ENCODE data around the gene AMN1. TPM values are rescaled to one million over a fixed set of nuclear protein-coding genes. Genes with fewer than 3 reads are reported as not detected.
"Not testable (repeated sequence)": the region's sequence is repeated elsewhere in the genome, so short reads cannot be mapped to it uniquely, and the experiment has no call there.

The AMN1 gene
- polyA plus RNA-seq, 6 donors from 2014 or later = 29.2 to 59.1 (median 37.0) TPM

DNA sequence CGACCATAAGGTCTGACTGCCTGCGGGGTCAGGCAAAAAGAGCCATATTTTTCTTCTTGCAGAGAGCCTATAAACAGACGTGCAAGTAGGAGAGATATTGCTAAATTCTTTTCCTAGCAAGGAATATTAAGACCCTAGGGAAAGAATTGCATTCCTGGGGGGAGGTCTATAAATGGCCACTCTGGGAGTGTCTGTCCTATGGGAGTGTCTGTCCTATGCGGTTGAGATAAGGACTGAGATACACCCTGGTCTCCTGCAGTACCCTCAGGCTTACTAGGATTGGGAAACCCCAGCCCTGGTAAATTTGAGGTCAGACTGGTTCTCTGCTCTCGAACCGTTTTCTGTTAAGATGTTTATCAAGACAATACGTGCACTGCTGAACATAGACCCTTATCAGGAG lies 20.7 kb downstream of the AMN1 start:
- H3K4me3 Mint-ChIP-seq; DNase-seq; H3K27me3 Mint-ChIP-seq; ATAC-seq (ENCODE audit: low read depth in 2 of 2): not testable (repeated sequence)
- Mint-ChIP-seq H3K27ac (peak overlapping the region in 1 of 6 donors; percentile 53), H3K9me3 (peaks cover 0 to 24% (median 17%) of the 10 kb centered on the region in 7 donors), H3K36me3 (peaks cover 18 to 23% of the 10 kb centered on the region in 2 donors), H3K4me1 (peaks cover 21 to 44% (median 35%) of the 10 kb centered on the region in 3 donors)

GRCh38 chr12:31705621-31706020 lies 23.2 kb downstream of the AMN1 start:
- ATAC-seq (ENCODE audit: low read depth in 2 of 2) = no peak

GRCh38 chr12:31702047-31702446 lies 26.8 kb downstream of the AMN1 start:
- ATAC-seq (ENCODE audit: low read depth in 2 of 2) = no peak
- DNase-seq = no peak
- Mint-ChIP-seq H3K27ac (no peak overlapping the region), H3K9me3 (peaks cover 0 to 4% (median 0%) of the 10 kb centered on the region in 7 donors), H3K4me1 (peaks cover 8 to 22% (median 17%) of the 10 kb centered on the region in 3 donors), H3K36me3 (peaks cover 7 to 17% of the 10 kb centered on the region in 2 donors), H3K4me3 (no peak overlapping the region), H3K27me3 (no peaks in the 10 kb centered on the region)

More at GRCh38 chr12:31705621-31706020, 23.2 kb downstream of the AMN1 start:
- peaks cover 18 to 31% of the 10 kb centered on the region in 2 donors for H3K36me3 Mint-ChIP-seq
- H3K27me3 Mint-ChIP-seq = no peaks in the 10 kb centered on the region
- H3K4me3 Mint-ChIP-seq = no peak overlapping the region
- DNase-seq = no peak
- H3K4me1 Mint-ChIP-seq = peaks cover 14 to 31% (median 24%) of the 10 kb centered on the region in 3 donors
- H3K9me3 Mint-ChIP-seq = peaks cover 0 to 22% (median 17%) of the 10 kb centered on the region in 7 donors
- peak overlapping the region in 3 of 6 donors; percentile 54 to 75 (median 60) for H3K27ac Mint-ChIP-seq

DNA sequence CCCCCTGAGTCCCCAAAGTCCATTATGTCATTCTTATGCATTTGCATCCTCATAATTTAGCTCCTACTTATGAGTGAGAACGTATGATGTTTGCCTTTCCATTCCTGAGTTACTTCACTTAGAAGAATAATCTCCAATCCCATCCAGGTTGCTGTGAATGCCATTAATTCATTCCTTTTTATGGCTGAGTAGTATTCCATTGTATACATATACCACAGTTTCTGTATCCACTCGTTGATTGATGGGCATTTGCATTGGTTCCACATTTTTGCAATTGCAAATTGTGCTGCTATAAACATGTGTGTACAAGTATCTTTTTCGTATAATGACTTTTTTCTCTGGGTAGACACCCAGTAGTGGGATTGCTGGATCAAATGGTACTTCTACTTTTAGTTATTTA lies 38.9 kb downstream of the AMN1 start:
- Mint-ChIP-seq H3K4me1 (peaks cover 10 to 32% (median 12%) of the 10 kb centered on the region in 3 donors), H3K36me3 (peaks cover 13 to 20% of the 10 kb centered on the region in 2 donors), H3K9me3 (peaks cover 0 to 27% (median 11%) of the 10 kb centered on the region in 7 donors)
- H3K27ac Mint-ChIP-seq; H3K4me3 Mint-ChIP-seq; ATAC-seq (ENCODE audit: low read depth in 2 of 2); DNase-seq; H3K27me3 Mint-ChIP-seq: not testable (repeated sequence)

DNA sequence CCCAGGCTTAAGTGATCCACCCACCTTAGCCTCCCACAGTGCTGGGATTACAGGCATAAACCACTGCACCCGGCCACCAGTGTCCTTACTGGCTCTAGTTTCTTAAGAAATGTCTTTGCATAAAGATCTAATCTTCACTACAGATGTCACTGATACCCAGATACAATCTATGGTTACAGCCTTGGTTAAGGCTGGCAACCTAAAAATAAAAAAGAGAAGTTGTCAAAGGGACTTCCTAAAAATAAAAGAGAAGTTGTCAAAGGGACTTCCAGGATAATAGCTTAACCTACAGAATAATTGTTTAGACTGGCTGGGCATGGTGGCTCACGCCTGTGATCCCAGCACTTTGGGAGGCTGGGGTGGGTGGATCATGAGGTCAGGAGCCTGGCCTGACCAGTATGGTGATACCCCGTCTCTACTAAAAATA lies 41.7 kb downstream of the AMN1 start:
- Mint-ChIP-seq H3K27me3 (no peaks in the 10 kb centered on the region), H3K36me3 (peaks cover 26 to 29% of the 10 kb centered on the region in 2 donors)

DNA sequence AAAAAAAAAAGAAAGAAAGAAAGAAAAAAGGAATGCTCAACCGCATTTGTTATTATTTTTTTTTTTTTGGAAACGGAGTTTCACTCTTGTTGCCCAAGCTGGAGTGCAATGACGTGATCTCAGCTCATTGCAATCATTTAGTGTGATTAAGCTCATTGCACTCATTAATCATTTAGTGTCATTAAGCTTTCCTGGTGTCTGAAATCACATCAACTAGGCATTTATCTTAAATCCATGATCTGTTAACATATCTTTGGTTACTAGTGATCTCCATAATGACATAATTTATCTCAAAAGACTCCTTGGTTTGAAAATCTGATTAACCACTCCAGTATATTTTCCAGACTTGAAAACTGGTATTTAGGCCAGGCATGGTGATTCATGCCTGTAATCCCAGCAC lies 43.0 kb downstream of the AMN1 start:
- peaks cover 21 to 24% of the 10 kb centered on the region in 2 donors for H3K36me3 Mint-ChIP-seq
- H3K9me3 Mint-ChIP-seq = peaks cover 4 to 42% (median 26%) of the 10 kb centered on the region in 7 donors
- DNase-seq = no peak

More for the DNA sequence above, 41.7 kb downstream of the AMN1 start:
- H3K27ac Mint-ChIP-seq = peak overlapping the region; percentile 91 to 98 (median 96)
- DNase-seq (peak; percentile 78), ATAC-seq (ENCODE audit: low read depth in 2 of 2) (peak; percentile 89 to 91)
- peak overlapping the region; percentile 51 to 93 (median 88) for H3K4me3 Mint-ChIP-seq
- H3K4me1 Mint-ChIP-seq = peaks cover 13 to 37% (median 16%) of the 10 kb centered on the region in 3 donors
- H3K9me3 Mint-ChIP-seq = peaks cover 3 to 45% (median 25%) of the 10 kb centered on the region in 7 donors

GRCh38 chr12:31682136-31682962 lies 46.5 kb downstream of the AMN1 start:
- H3K9me3 Mint-ChIP-seq = peaks cover 3 to 30% (median 17%) of the 10 kb centered on the region in 7 donors
- H3K27me3 Mint-ChIP-seq = no peaks in the 10 kb centered on the region
- peak; percentile 67 for DNase-seq
- peak overlapping the region in 6 of 8 donors; percentile 18 to 83 (median 70) for H3K4me3 Mint-ChIP-seq
- peaks cover 13 to 31% (median 14%) of the 10 kb centered on the region in 3 donors for H3K4me1 Mint-ChIP-seq
- ATAC-seq (ENCODE audit: low read depth in 2 of 2) = peak; percentile 58 to 74
- peaks cover 17 to 18% of the 10 kb centered on the region in 2 donors for H3K36me3 Mint-ChIP-seq
- peak overlapping the region; percentile 86 to 97 (median 94) for H3K27ac Mint-ChIP-seq

More for the DNA sequence above, 43.0 kb downstream of the AMN1 start:
- peak overlapping the region in 4 of 6 donors; percentile 12 to 91 (median 64) for H3K27ac Mint-ChIP-seq
- no peak overlapping the region for H3K4me3 Mint-ChIP-seq
- no peak for ATAC-seq (ENCODE audit: low read depth in 2 of 2)
- no peaks in the 10 kb centered on the region for H3K27me3 Mint-ChIP-seq
- H3K4me1 Mint-ChIP-seq = peaks cover 15 to 43% (median 18%) of the 10 kb centered on the region in 3 donors

- Mint-ChIP-seq H3K9me3 (peaks cover 0 to 16% (median 9%) of the 10 kb centered on the region in 7 donors), H3K4me1 (peaks cover 0 to 12% (median 0%) of the 10 kb centered on the region in 3 donors), H3K27ac (peak overlapping the region in 1 of 6 donors; percentile 51), H3K27me3 (no peaks in the 10 kb centered on the region), H3K4me3 (no peak overlapping the region), H3K36me3 (peaks cover 16 to 47% of the 10 kb centered on the region in 2 donors)
- no peak for ATAC-seq (ENCODE audit: low read depth in 2 of 2)
- no peak for DNase-seq
These were observed 56.3 kb downstream of the AMN1 start for GRCh38 chr12:31672521-31672920.

DNA sequence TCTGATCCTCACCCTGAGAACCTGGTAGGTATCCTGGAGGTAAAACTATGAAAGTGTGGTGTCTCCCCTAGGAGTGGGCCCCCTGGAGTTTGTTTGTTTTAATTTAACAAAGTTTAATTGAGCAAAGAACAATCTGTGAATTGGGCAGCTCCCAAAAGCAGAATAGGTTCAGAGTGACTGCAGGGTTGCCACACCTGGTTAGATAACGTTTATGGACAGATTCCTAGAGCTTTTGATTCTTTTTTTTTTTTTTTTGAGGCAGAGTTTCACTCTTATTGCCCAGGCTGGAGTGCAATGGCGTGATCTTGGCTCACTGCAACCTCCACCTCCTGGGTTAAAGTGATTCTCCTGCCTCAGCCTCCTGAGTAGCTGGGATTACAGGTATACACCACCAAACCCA lies 59.2 kb downstream of the AMN1 start:
- H3K27ac Mint-ChIP-seq; H3K27me3 Mint-ChIP-seq; DNase-seq; H3K4me3 Mint-ChIP-seq; ATAC-seq (ENCODE audit: low read depth in 2 of 2): not testable (repeated sequence)
- Mint-ChIP-seq H3K9me3 (peaks cover 0 to 24% (median 12%) of the 10 kb centered on the region in 7 donors), H3K4me1 (peaks cover 0 to 12% (median 0%) of the 10 kb centered on the region in 3 donors), H3K36me3 (peaks cover 16 to 42% of the 10 kb centered on the region in 2 donors)

DNA sequence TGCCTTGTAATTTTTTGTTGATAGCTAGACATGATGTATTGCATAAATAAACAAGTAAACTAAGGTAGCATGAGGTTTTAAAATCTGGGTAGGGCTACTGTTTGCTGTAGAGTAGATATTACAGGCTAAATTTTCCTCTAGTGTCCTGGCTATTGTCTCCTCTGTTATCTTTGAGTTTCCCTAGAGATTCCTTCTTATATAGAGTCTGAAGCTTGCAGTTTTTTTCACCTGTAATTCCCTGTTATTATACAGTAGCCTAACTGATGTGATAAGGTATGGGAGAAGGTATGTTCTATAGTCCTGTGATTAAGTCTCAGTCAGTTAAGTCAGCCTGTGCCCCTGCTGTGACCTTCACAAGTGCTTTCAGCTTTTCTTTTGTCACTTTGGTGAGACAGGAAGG lies 59.8 kb downstream of the AMN1 start:
- peaks cover 16 to 38% of the 10 kb centered on the region in 2 donors for H3K36me3 Mint-ChIP-seq

DNA sequence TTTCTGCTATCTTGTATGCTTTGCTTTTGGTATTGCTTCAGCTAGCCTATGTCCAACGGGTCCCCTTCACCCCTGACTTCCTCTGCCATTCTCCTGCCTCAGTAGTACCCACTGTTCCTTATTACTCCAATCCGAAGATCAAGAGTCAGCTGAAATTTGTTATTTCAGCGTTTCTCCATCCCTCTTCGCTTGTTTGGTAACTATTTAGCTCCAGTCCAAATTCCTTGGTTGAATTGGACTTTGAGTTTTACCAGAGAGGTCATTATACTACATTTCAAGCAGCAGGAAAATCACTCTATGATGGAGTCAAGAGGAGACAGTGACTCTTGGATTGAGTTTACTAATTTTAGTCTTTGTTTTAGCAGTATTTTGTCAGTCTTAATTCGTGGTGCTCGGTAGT lies 64.8 kb downstream of the AMN1 start:
- H3K9me3 Mint-ChIP-seq = peaks cover 0 to 26% (median 15%) of the 10 kb centered on the region in 7 donors
- no peaks in the 10 kb centered on the region for H3K27me3 Mint-ChIP-seq
- peak overlapping the region in 2 of 6 donors; percentile 3 to 7 for H3K27ac Mint-ChIP-seq
- H3K4me3 Mint-ChIP-seq = peak overlapping the region in 2 of 8 donors; percentile 30 to 58
- no peak for ATAC-seq (ENCODE audit: low read depth in 2 of 2)
- H3K36me3 Mint-ChIP-seq = peaks cover 0 to 5% of the 10 kb centered on the region in 2 donors
- no peak for DNase-seq
- H3K4me1 Mint-ChIP-seq = peaks cover 13 to 26% (median 18%) of the 10 kb centered on the region in 3 donors

More for the DNA sequence above, 59.8 kb downstream of the AMN1 start:
- Mint-ChIP-seq H3K9me3 (peaks cover 0 to 25% (median 12%) of the 10 kb centered on the region in 7 donors), H3K27me3 (no peaks in the 10 kb centered on the region), H3K4me1 (peaks cover 1 to 8% (median 1%) of the 10 kb centered on the region in 3 donors), H3K27ac (no peak overlapping the region), H3K4me3 (no peak overlapping the region)
- ATAC-seq (ENCODE audit: low read depth in 2 of 2) (no peak), DNase-seq (no peak)

GRCh38 chr12:31663576-31663975 lies 65.2 kb downstream of the AMN1 start:
- peaks cover 0 to under 1% of the 10 kb centered on the region in 2 donors for H3K36me3 Mint-ChIP-seq
- peaks cover 0 to 22% (median 11%) of the 10 kb centered on the region in 7 donors for H3K9me3 Mint-ChIP-seq
- no peaks in the 10 kb centered on the region for H3K27me3 Mint-ChIP-seq
- DNase-seq = no peak
- ATAC-seq (ENCODE audit: low read depth in 2 of 2) = no peak
- peak overlapping the region in 1 of 8 donors; percentile 58 for H3K4me3 Mint-ChIP-seq
- peaks cover 14 to 28% (median 19%) of the 10 kb centered on the region in 3 donors for H3K4me1 Mint-ChIP-seq
- H3K27ac Mint-ChIP-seq = peak overlapping the region in 3 of 6 donors; percentile 7 to 78 (median 10)

GRCh38 chr12:31662176-31662849 lies 66.5 kb downstream of the AMN1 start:
- Mint-ChIP-seq H3K27ac (peak overlapping the region in 5 of 6 donors; percentile 49 to 92 (median 66)), H3K27me3 (no peaks in the 10 kb centered on the region), H3K4me1 (peaks cover 17 to 31% (median 23%) of the 10 kb centered on the region in 3 donors), H3K9me3 (peaks cover 0 to 22% (median 10%) of the 10 kb centered on the region in 7 donors), H3K36me3 (no peaks in the 10 kb centered on the region), H3K4me3 (peak overlapping the region in 7 of 8 donors; percentile 26 to 88 (median 77))
- ATAC-seq (ENCODE audit: low read depth in 2 of 2) (no peak), DNase-seq (peak; percentile 21)

All from naive B cell (primary cell).